Posterior cingulate gyrus (tissue), 11 donors: Measurements from ENCODE around the gene CASK.
A peak's percentile ranks its signal among the peaks of the same experiment; 100 is the strongest.

Source experiments
- DNase-seq, 10 donors: peaks; one replicate each; pipeline versions ENCODE4 v3.0.0 to v3.0.0-alpha.2; 2020 to 2021; ENCODE audit warnings: mixed read lengths in 3 of 10
- intact Hi-C: fragments of 100-400 bp; cut with DNase I; formaldehyde crosslinking; loops from one replicate; pipeline ENCODE4 v1.15.1; 2023

The CASK gene

DNA sequence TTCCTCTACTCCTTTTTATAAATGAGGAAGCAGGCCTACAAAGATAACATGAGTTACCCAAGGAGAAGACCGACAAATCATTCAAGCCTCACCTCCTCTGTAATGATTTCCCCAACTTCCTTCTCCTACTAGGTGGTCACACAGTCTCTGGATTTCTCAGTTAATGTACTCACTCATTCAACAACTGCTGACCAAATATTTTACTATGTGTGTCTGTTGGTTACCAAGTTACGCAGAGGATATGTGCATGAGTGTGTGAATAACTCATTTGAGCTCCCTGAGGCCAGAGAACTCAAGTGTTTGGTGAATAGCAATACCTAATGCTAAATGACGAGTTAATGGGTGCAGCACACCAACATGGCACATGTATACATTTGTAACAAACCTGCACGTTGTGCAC is 10.4 kb downstream of the CASK start:
- DNase-seq: no peak
- intact Hi-C loops: no loop called here

DNA sequence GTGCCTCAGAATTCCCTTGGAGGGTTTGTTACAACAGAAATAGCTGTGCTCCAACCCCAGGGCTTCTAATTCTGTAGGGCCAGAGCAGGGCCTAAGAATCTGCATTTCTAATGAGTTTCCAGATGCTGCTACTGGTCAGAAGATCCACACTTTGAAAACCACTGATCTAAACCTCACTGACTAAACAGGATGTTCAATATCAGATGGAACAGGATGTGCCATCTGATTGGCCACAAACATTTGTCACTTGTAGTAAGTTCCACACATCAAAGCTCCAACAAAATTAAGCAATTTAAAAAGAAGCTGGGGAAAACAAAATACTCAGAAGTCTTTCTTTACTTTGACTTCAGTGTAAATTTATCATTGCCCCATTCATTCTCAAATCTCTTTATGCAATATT is 14.3 kb downstream of the CASK start:
- intact Hi-C loops: no loop called here
- no peak for DNase-seq

DNA sequence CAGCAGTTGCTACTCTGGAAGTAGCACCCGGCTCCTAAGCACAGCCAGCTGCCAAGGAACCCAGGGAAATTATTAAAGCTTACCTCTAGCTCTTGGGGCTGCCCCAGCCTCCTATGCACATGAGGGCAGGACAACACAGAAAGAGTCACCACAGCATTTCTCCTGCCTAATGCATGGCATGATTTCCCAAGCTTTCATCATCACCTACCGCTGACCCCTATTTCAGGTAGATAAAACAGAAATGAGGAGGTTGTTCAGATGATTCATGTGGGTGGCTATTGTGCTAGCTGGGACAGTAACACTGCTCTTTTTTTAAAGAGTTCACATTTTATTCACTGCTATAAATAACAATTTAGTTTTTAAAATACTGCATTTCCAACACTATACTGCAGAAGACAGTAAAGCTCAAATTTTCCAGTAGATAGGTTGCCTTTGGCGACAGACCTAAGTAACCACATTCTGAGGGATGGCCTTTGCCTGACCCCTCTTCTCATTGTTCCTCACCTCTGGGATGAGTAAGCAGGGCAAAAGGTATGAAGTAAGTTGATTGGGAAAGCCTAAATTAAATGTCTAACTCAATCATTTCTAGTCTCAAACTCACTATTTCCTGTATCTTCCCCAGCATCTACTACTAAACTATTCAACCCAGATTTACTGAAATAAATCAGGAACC is 16.7 kb downstream of the CASK start:
- intact Hi-C loops: no loop called here
- DNase-seq: no peak

DNA sequence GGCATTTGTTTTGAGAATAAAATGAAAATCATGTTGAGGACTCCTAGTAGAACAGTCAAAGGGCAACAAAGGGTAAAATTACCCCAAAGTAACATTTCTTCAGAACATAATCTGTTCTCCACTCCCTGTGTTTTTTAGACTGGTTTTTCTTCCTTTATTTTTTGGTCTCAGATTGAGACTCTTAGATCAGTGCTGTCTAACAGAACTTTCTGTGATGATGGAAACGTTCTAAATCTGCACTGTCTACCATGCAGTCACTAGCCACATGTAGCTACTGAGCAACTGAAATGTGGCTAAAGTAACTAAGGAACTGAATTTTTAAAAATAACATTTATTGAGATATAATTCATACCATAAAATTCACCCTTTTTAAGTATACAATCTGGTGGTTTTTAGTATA is 19.8 kb downstream of the CASK start:
- intact Hi-C loops: no loop called here

DNA sequence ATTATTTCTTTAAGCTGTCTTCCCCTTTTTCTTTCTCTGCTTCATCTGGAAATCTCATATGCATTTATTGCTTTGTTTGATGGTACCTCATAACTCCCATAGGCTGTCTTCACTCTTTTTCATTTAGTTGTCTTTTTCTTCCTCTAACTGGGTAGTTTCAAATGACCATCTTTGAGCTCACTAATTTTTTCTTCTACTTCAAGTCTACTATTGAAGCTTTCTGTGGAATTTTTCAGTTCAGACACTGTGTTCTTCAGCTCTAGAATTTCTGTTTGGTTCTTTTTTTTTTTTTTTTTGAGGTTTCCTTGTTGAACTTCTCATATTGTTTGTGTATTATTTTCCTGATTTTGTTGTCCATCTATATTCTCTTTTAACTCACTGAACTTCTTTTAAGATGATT is 23.0 kb downstream of the CASK start:
- DNase-seq: no peak
- intact Hi-C loops: no loop called here

More for the DNA sequence above, 19.8 kb downstream of the CASK start:
- no peak for DNase-seq

DNA sequence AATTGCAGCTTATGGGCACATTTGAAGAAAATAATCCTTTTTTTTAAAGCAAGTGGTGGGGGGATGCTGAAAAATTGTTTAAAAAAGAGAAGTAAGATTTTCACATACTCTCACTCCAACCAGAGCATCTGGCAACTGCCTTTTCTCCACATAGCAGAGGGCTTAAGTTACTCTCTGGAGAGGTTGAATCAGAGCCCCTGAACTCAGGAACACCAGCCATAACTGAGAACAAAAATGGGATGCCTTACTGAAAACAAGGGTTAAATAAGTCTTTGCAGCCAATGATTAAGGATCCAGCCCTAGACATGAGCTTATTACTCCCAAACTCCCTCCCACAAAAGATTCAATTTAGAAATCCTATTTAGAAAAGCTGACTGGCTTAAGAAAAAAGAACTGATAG is 27.5 kb downstream of the CASK start:
- intact Hi-C loops: no loop called here

DNA sequence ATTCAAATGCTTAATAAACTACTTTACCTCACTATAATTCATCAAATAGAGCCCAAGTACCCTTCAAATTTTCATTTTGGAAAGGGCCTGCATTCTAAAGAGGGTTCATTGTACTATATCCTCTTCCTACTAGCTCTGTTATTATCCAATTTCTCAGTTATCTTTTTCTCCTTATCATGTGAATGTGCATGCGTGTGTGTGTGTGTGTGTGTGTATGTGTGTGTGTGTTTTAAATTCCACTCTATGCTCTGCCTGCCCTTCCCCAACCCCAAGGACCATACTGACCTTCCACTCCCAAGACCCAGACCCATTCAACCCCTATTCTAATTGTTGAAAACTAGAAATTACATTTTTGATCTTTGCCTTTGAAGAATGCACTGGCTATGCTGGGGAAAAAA is 33.3 kb downstream of the CASK start:
- intact Hi-C loops: no loop called here
- no peak for DNase-seq

More for the DNA sequence above, 27.5 kb downstream of the CASK start:
- no peak for DNase-seq

DNA sequence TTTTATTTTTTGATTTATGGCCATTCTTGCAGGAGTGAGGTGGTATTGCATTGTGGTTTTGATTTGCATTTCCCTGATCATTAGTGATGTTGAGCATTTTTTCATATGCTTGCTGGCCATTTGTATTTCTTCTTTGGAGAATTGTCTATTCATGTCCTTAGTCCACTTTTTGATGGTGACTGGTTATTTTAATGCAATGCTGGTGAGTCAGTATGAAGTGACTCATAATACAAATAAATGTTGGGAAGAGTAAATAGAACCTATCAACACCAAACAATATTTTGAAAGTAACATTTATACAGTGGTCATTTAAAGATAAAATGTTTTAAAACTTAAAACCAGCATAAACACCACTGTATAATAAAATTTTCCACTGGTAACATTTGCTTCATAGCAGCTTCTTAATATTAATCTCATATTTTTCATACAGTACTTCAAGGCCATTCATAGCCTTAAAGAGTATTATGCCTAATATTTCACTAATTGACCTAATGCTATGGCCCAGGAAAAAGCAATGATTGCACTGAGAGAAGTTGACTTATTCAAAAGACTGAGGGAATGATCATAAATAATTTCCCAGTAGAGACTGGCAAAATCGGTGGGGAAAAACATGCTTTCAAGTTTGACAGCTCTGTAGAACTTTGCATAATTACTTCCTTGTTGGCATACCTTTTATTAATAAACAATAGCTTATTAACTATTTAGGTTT is 33.9 kb downstream of the CASK start:
- intact Hi-C loops: no loop called here
- no peak for DNase-seq

DNA sequence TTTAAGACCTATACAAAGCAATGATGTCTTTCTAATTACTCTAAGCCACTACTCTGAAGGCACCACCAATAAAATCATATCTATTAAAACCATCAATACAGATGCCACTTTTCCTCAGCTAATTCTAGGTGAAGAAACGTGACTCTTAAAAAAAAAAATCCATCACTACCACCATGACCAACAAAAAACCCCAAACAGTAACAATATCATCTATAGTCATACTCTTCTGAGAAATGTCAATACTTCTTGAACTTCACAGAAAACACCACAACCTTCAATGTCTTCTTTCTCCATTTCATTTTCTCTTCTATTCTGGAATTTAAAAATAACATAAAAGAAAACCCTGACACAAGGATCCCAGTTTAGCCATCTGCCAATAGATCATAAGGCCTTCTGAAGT is 35.7 kb downstream of the CASK start:
- no peak for DNase-seq
- intact Hi-C loops: no loop called here

DNA sequence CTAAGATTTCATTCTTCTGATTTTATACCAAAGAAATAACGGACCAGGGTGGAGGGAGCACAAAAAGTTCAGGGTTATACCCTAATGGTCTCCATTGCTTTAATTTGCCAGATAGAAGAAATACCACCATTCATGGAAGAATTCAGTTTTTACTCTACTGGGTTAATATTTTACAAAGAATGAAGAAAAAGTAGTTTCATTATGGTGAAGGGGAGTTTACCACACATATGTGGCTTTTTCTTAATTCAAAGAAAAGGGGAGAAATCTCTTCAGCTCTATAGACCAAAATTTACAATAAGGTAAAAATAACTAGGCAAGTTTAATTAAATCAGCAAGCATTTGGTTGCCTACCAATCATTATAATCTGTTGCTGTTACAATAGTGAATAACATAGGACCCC is 37.6 kb downstream of the CASK start:
- intact Hi-C loops: no loop called here
- no peak for DNase-seq

DNA sequence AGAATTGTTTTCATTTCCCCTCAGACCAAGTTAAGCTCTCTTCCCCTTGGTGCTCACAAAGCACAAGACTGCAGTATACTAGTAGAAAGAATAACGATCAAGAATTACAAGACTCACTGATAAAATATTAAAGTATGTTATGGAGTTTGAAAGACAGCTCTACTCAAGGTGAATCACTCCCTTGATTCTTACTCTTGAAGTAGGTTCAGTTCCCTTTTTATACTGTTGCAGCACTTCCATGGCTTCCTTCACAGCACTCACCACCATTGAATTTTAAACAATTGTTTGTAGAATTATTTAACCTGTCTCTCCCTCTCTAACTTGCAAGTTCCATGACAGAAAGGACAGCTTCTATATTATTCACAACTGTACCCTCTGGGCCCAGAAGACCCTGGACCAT is 42.2 kb downstream of the CASK start:
- intact Hi-C loops: no loop called here
- no peak for DNase-seq

DNA sequence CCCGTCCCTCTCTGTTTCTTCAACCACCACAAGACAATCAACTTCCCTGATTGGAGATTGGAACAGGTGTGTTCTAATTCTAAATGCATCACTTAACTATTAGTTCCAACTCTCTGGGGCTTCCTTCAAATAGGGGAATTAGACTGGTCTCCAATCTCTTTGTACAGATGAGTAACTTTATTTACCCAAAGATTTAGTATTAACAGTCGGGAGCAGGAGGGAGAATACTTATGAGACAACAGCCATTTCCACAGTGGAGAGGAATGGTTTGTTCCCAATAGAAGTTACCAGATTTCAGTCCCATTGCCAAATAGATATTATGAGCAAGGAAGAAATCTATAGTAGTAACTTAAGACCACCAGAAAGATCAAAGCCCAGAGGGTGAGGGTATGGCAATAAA is 46.2 kb downstream of the CASK start:
- DNase-seq: no peak
- intact Hi-C loops: no loop called here

DNA sequence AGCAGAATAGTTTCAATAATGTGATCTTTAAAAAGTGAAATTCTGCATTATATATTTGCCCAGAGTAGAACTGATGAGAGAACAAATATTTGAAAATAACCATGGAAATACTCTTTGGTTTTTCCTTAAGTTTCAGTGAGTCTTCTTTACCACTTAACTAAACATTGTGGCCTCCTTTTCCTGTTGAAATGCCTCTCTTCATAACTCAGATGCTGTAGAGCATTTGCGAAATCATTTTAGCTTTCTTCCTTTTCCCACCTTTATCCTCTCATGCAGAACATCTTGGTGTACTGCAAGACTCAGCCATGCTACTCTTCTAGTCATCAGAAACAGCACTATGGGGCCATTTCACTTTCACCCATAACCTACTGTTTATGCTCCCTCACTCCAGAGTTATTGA is 48.2 kb downstream of the CASK start:
- no peak for DNase-seq
- intact Hi-C loops: no loop called here

DNA sequence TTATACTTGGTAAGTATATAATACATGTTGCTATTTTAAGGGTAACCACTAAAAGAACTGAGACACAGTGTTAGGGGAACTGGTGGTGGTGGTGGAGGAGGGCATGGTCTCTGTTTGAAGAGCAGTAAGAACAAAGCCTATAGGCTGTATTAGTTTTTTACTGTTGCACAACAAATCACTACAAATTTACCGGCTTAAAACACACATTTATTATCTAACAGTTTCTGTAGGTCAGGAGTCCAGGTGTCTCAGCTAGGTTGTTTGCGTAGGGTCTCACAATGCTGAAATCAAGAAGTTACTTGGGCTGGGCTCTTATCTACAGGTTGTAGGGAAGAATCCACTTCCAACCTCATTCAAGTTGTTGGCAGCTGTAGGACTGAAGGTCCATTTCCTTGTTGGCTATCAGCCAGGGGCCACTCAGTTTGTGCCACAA is 52.6 kb downstream of the CASK start:
- DNase-seq: no peak
- intact Hi-C loops: no loop called here

DNA sequence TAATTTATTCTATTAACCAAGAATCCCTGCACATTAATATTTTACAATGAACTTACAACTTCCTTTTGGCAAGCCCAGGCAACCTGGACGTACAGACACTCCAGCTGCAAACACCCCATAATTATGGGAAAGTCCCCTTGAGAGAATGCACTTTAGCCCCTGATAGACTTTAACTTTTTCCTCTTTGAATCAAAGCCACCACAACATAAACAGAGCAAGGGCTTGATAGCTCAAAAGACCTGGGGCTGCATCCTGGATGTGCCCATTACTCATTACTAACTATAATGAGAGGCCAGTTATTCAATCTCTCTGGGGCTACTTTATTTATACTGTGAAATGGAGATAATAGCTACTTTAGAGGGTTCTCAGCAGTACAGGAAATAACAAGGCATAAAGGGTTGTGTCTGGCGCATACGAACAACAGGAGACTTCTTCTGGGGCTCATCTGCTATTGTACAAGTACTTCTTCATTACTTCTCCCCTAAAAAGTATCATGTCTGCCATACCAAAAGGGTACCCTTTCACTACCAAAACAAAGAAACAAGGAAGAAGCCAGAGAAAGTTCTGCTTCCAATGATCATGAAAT is 54.9 kb downstream of the CASK start:
- intact Hi-C loops: no loop called here
- no peak for DNase-seq

DNA sequence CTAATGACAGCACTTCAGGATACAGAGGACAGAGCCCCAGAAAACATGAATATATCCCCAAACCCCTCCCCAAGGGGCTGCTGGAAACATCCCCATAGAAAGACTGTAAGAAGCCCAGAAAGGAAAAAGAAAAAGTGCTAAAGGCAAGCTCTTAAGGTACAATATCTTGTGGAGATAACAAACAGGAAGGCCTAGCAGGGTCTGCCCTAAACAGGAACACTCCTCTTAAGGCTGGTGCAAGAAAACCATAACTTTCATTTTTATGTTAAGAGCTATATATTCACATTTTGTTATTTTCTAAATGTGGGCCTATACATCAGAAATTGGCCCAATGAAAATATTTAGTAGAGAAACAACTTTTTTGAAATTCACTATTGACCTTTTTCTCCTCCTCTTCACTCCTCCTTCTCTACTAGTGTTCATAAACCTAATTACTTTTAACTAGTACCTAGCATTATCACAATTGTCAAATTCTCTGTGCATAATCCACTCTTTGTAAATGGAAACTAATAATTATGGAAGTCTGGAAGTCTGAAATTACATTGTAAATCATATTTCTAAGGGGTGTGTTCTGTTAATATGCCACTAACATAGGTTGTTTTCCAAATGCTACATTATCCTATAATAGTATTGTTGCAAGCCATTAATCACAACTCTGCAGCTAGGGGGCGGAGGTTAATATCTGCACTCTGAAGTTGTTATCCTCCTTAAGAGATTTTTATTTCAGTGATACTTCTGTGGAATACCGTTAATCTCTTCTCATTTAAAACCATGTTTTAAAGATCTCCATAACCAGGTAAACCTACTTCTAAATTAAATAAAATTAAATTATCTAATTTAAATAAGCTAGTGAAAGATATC is 59.8 kb downstream of the CASK start:
- no peak for DNase-seq
- intact Hi-C loops: no loop called here

DNA sequence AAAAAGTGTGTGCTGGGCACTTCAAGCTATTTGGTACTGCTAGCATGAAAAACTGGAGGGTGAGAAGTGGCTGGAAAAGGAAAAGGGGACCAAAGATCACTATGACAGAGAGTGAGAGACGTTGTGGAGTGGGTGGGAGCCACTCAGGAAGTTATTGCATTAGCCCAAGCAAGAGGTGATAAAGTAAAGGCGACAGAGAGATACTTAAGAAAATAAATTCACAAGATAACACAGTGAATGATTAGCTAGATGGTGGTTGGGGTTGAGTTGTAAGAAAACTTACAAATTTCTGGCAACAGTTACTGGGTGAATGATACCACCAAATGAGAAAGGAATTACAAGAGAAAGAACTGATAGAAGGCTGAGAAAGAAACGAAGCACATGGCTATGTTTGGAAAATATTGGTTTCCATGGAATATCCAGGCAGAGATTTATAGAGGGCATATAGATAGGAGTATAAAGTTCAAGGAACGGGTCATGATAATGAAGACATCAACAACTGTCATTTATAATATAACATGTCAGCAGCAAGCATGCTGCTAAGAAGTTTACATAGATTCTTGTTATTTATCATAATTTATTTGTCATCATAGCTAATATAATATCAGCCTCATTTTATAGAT is 60.7 kb downstream of the CASK start:
- no peak for DNase-seq
- intact Hi-C loops: no loop called here

DNA sequence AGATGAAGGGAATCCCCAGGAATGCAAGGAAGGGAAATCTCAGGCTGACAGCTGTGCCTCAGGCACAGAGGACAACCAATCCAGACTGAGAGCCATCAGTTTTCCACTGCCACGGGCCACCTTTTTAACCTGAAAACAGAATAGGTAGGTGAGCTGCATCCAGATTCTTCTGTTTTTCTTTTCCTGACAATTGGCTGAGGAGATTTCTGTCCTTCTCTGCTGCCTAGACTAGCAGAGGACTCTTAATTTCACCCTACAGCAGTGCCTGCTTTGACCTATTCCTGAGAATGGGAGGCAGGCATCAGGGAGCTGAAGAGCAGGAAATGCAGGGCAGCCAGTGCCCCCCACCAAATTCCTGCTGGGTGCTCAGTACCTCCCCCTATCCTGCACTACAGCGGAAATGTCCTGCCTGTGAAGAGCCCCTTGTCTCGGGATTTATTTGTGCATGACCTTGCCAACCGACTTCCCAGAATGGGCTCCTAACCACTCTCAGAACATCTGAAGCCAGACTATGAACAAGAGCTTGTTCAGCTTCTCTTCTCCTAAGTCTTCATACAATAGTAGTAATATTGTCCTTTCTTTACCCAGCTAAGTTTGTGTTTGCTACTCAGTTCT is 65.1 kb downstream of the CASK start:
- intact Hi-C loops: no loop called here
- DNase-seq: peak in 1 of 10 donors; percentile 29

DNA sequence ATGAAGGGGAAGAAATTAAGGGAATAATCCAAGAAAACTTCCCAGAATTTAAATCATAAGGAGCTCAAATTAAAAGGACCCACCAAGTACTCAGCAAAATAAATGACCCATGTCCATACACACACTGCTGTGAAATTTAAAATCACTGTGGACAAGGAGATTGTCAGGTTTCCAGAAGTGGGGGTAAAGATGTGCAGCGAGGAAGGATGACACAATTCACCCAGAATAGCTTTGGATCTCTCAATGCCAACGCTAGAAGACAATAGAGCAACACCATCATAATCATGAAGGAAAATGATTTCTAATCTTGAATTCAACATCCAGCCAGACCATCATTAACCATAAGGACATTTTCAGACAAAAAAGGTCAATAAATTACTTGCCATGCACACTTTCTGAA is 65.7 kb downstream of the CASK start:
- intact Hi-C loops: no loop called here
- DNase-seq: no peak

DNA sequence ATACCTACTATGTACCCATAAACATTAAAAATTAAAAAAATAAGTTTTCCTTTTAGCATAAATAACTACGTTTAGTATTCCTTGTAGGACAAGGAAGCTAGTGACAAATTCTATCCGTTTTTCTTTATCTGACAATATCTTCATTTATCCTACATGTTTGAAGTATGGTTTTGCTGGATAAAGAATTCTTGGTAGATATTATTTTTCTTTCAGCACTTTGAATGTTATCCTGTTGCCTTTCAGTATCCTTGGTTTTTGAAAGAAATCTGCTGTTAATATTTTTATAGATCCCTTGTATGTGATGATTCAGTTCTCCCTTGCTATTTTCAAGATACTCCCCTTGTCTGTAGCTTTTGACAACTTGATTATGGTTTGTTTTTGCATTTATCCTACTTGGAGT is 76.6 kb downstream of the CASK start:
- DNase-seq: no peak

More for the DNA sequence above, 76.6 kb downstream of the CASK start:
- intact Hi-C loops: no loop called here
